ENCODE results near the gene DLGAP1. TPM values are rescaled to one million over a fixed set of nuclear protein-coding genes. Genes with fewer than 3 reads are reported as not detected.
"Not testable (repeated sequence)": the region's sequence is repeated elsewhere in the genome, so short reads cannot be mapped to it uniquely, and the experiment has no call there.

The DLGAP1 gene
- total RNA-seq, 1 donor from 2014 or later: 57.1 TPM

- peak; percentile 31 to 56 for DNase-seq (ENCODE audit: low spot score in 2 of 2)
- no peak for FAIRE-seq
Observed at GRCh38 chr18:3585656-3586509, 869.2 kb downstream of the DLGAP1 start.

- FAIRE-seq (no peak), DNase-seq (ENCODE audit: low spot score in 2 of 2) (no peak)
Observed at GRCh38 chr18:3584897-3585460, 870.1 kb downstream of the DLGAP1 start.

GRCh38 chr18:3584266-3584861 is 870.7 kb downstream of the DLGAP1 start:
- DNase-seq (ENCODE audit: low spot score in 2 of 2) (no peak), FAIRE-seq (no peak)

- DNase-seq (ENCODE audit: low spot score in 2 of 2): no peak
- no peak for FAIRE-seq
Observed at GRCh38 chr18:3583873-3584247, 871.2 kb downstream of the DLGAP1 start.

GRCh38 chr18:3583106-3583872 is 871.8 kb downstream of the DLGAP1 start:
- FAIRE-seq: not testable (repeated sequence)

GRCh38 chr18:3581890-3582289 is 873.2 kb downstream of the DLGAP1 start:
- FAIRE-seq: no peak
- no peak for DNase-seq (ENCODE audit: low spot score in 2 of 2)

More at GRCh38 chr18:3583106-3583872, 871.8 kb downstream of the DLGAP1 start:
- DNase-seq (ENCODE audit: low spot score in 2 of 2): not testable (repeated sequence)

GRCh38 chr18:3580523-3581025 is 874.5 kb downstream of the DLGAP1 start:
- not testable (repeated sequence) for FAIRE-seq; DNase-seq (ENCODE audit: low spot score in 2 of 2)

GRCh38 chr18:3579701-3580100 is 875.4 kb downstream of the DLGAP1 start:
- no peak for DNase-seq (ENCODE audit: low spot score in 2 of 2)
- FAIRE-seq: no peak

- no peak for FAIRE-seq
- no peak for DNase-seq (ENCODE audit: low spot score in 2 of 2)
Observed at GRCh38 chr18:3578621-3579020, 876.5 kb downstream of the DLGAP1 start.

- DNase-seq (ENCODE audit: low spot score in 2 of 2) (peak in 1 of 2 donors; percentile 31), FAIRE-seq (no peak)
Observed at GRCh38 chr18:3577281-3577855, 877.7 kb downstream of the DLGAP1 start.

GRCh38 chr18:3572761-3573160 is 882.3 kb downstream of the DLGAP1 start:
- DNase-seq (ENCODE audit: low spot score in 2 of 2) (no peak), FAIRE-seq (no peak)

- DNase-seq (ENCODE audit: low spot score in 2 of 2): no peak
Observed at GRCh38 chr18:3566851-3567250, 888.3 kb downstream of the DLGAP1 start.

GRCh38 chr18:3560755-3561154 is 894.4 kb downstream of the DLGAP1 start:
- FAIRE-seq (no peak), DNase-seq (ENCODE audit: low spot score in 2 of 2) (no peak)

More at GRCh38 chr18:3566851-3567250, 888.3 kb downstream of the DLGAP1 start:
- FAIRE-seq: no peak

- DNase-seq (ENCODE audit: low spot score in 2 of 2) (no peak), FAIRE-seq (no peak)
Observed at GRCh38 chr18:3554811-3555427, 900.2 kb downstream of the DLGAP1 start.

- no peak for FAIRE-seq
Observed at GRCh38 chr18:3554091-3554601, 901.0 kb downstream of the DLGAP1 start.

GRCh38 chr18:3552305-3552704 is 902.8 kb downstream of the DLGAP1 start:
- FAIRE-seq (no peak), DNase-seq (ENCODE audit: low spot score in 2 of 2) (no peak)

More at GRCh38 chr18:3554091-3554601, 901.0 kb downstream of the DLGAP1 start:
- no peak for DNase-seq (ENCODE audit: low spot score in 2 of 2)

GRCh38 chr18:3547891-3548615 is 907.1 kb downstream of the DLGAP1 start:
- FAIRE-seq (no peak), DNase-seq (ENCODE audit: low spot score in 2 of 2) (no peak)

- no peak for FAIRE-seq
- DNase-seq (ENCODE audit: low spot score in 2 of 2): no peak
Observed at GRCh38 chr18:3546106-3546505, 909.0 kb downstream of the DLGAP1 start.

- no peak for FAIRE-seq
Observed at GRCh38 chr18:3544537-3544936, 910.6 kb downstream of the DLGAP1 start.

More at GRCh38 chr18:3544537-3544936, 910.6 kb downstream of the DLGAP1 start:
- no peak for DNase-seq (ENCODE audit: low spot score in 2 of 2)
